Fibroblast of mammary gland (primary cell): ENCODE measurements around the gene EGFL7.
"Not testable (repeated sequence)": the region's sequence is repeated elsewhere in the genome, so short reads cannot be mapped to it uniquely, and the experiment has no call there.

Experiments used
- DNase-seq: peaks from one replicate; pipeline ENCODE4 v3.0.0-alpha.2; 2010; ENCODE audit warnings: low read depth
- H3K4me3 ChIP-seq: 2 replicates; pipeline ENCODE4 v1.5.1; 2011; ENCODE audit warnings: low read depth, mild to moderate bottlenecking, low read length, moderate library complexity; ENCODE audit not compliant: control insufficient read depth
- CTCF ChIP-seq: conservative IDR thresholded peaks from 2 replicates; pipeline ENCODE4 v1.5.1; 2011; ENCODE audit warnings: low read depth, low read length, inconsistent platforms; ENCODE audit not compliant: control insufficient read depth, insufficient read depth

The EGFL7 gene

GRCh38 chr9:136629001-136629878, 33.5 kb upstream of the EGFL7 start:
- DNase-seq = no peak
- no peak overlapping the region for H3K4me3 ChIP-seq
- TF ChIP-seq CTCF = no peak

GRCh38 chr9:136629879-136630661, 32.6 kb upstream of the EGFL7 start:
- peak; percentile 27 for DNase-seq
- TF ChIP-seq CTCF = peak; percentile 44
- no peak overlapping the region for H3K4me3 ChIP-seq

- no peak for DNase-seq
- H3K4me3 ChIP-seq = no peak overlapping the region
- no peak for TF ChIP-seq CTCF
Measured at GRCh38 chr9:136630662-136630992, 32.1 kb upstream of the EGFL7 start.

- DNase-seq = peak; percentile 78
- peak; percentile 76 for TF ChIP-seq CTCF
- H3K4me3 ChIP-seq = no peak overlapping the region
Measured at GRCh38 chr9:136631038-136632000, 31.4 kb upstream of the EGFL7 start.

- not testable (repeated sequence) for DNase-seq
Measured at GRCh38 chr9:136632072-136632471, 30.6 kb upstream of the EGFL7 start.

GRCh38 chr9:136632491-136633106, 30.1 kb upstream of the EGFL7 start:
- not testable (repeated sequence) for DNase-seq, H3K4me3 ChIP-seq

More at GRCh38 chr9:136632072-136632471, 30.6 kb upstream of the EGFL7 start:
- H3K4me3 ChIP-seq = not testable (repeated sequence)

GRCh38 chr9:136634904-136635303, 27.8 kb upstream of the EGFL7 start:
- TF ChIP-seq CTCF = no peak
- no peak overlapping the region for H3K4me3 ChIP-seq

More at GRCh38 chr9:136634904-136635303, 27.8 kb upstream of the EGFL7 start:
- DNase-seq = no peak
